ENCODE measurements around the gene FXYD5. TPM values are rescaled to one million over a fixed set of nuclear protein-coding genes. Genes with fewer than 3 reads are reported as not detected.
"Not testable (repeated sequence)": the region's sequence is repeated elsewhere in the genome, so short reads cannot be mapped to it uniquely, and the experiment has no call there.

The FXYD5 gene
- total and polyA plus RNA-seq, 12 donors: 13.9 to 67.4 (median 19.3) TPM

- Histone ChIP-seq H3K9me3 (no peaks in the 10 kb centered on the region), H3K36me3 (no peaks in the 10 kb centered on the region), H3K4me3 (no peak overlapping the region), H3K4me1 (peaks cover 0 to 29% (median 18%) of the 10 kb centered on the region in 9 donors), H3K27ac (no peak overlapping the region), H3K27me3 (peaks cover 0 to 33% (median 4%) of the 10 kb centered on the region in 7 donors)
- no peak for ATAC-seq
- intact Hi-C loops (cut with DNase I): no loop called here
- TF ChIP-seq, protein P1, sequence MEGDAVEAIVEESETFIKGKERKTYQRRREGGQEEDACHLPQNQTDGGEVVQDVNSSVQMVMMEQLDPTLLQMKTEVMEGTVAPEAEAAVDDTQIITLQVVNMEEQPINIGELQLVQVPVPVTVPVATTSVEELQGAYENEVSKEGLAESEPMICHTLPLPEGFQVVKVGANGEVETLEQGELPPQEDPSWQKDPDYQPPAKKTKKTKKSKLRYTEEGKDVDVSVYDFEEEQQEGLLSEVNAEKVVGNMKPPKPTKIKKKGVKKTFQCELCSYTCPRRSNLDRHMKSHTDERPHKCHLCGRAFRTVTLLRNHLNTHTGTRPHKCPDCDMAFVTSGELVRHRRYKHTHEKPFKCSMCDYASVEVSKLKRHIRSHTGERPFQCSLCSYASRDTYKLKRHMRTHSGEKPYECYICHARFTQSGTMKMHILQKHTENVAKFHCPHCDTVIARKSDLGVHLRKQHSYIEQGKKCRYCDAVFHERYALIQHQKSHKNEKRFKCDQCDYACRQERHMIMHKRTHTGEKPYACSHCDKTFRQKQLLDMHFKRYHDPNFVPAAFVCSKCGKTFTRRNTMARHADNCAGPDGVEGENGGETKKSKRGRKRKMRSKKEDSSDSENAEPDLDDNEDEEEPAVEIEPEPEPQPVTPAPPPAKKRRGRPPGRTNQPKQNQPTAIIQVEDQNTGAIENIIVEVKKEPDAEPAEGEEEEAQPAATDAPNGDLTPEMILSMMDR (IDR thresholded peaks at IDR 0.05): no peak
- DNase-seq: no peak
- 72 to 77% methylated on average over 7 of the region's 7 CpGs for WGBS, 2 donors
Observed at GRCh38 chr19:35146746-35147459, 7.6 kb upstream of the FXYD5 start.

DNA sequence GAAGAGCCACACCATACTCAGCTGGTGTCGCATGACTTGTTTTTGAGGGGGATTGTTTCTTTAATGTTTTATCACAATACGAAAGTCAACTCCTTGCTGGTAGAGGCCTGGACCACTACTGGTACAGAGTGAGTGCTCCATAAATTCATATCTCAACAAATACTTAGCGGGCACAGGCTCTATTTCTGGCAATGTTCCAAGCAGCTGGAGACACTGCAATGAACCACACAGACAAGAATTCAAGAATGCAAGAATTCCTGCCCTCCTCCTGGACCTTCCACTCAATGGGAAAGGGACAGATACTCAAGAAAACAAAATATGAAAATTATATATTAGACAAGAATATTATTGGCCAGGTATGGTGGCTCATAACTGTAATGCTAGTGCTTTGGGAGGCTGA is 5.1 kb upstream of the FXYD5 start:
- H3K4me3 ChIP-seq: no peak overlapping the region
- H3K36me3 ChIP-seq: no peaks in the 10 kb centered on the region
- TF ChIP-seq, protein P1 (IDR thresholded peaks at IDR 0.05): no peak
- peaks cover 0 to 25% (median 15%) of the 10 kb centered on the region in 9 donors for H3K4me1 ChIP-seq
- H3K27ac ChIP-seq: no peak overlapping the region
- intact Hi-C loops (cut with DNase I): no loop called here
- DNase-seq (no peak), ATAC-seq (no peak)
- WGBS, 2 donors: 86 to 87% methylated on average over 3 of the region's 3 CpGs
- peaks cover 0 to 18% (median 13%) of the 10 kb centered on the region in 7 donors for H3K27me3 ChIP-seq
- H3K9me3 ChIP-seq: no peaks in the 10 kb centered on the region

GRCh38 chr19:35150445-35150844 is 4.1 kb upstream of the FXYD5 start:
- Histone ChIP-seq H3K9me3 (no peaks in the 10 kb centered on the region), H3K27me3 (peaks cover 0 to 27% (median 11%) of the 10 kb centered on the region in 7 donors), H3K27ac (no peak overlapping the region), H3K4me1 (peaks cover 0 to 28% (median 18%) of the 10 kb centered on the region in 9 donors), H3K4me3 (no peak overlapping the region), H3K36me3 (no peaks in the 10 kb centered on the region)
- 76 to 79% methylated on average over 2 of the region's 2 CpGs for WGBS, 2 donors
- ATAC-seq (no peak), DNase-seq (no peak)
- TF ChIP-seq, protein P1 (IDR thresholded peaks at IDR 0.05): no peak
- intact Hi-C loops (cut with DNase I): loop anchor here in 2 of 10 donors (5.0 to 10.0 kb wide), 2 partner anchors 97 to 104 kb away; partner anchors contain the start of gene LSR (in 1 of the 2)

DNA sequence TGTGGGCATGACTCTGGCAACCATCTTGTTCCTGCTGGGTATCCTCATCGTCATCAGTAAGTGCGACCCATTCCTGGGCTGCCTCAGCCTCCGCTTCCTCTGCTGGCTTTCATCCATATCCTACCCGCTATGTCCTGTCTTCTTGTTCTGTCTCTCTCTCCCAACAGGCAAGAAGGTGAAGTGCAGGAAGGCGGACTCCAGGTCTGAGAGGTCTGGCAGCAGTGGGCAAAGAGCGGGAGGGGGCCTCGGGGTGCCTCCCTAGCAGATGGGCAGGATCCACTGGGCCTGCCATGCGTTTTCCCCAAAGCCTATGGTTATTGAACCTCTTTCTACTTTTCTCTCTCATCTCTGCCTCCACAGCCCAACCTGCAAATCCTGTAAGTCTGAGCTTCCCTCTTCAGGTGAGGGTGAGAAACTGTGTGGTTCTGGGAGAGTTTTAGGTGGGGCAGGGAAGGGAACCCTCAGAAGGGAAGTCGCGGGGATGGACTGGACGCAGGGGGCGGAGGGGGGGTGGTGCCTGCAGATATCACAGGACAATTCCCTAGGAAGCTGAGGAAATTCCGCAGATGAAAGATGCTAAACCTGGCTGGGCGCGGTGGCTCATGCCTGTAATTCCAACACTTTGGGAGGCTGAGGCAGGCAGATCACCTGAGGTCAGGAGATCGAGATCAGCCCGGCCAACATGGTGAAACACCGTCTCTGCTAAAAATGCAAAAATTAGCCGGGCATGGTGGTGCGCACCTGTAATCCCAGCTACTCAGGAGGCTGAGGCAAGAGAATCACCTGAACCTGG is 3.1 kb upstream of the FXYD5 start:
- Histone ChIP-seq H3K27me3 (peaks cover 0 to 31% (median 17%) of the 10 kb centered on the region in 7 donors), H3K27ac (no peak overlapping the region), H3K4me3 (no peak overlapping the region), H3K4me1 (peaks cover 0 to 38% (median 24%) of the 10 kb centered on the region in 9 donors), H3K9me3 (no peaks in the 10 kb centered on the region), H3K36me3 (no peaks in the 10 kb centered on the region)
- DNase-seq (no peak), ATAC-seq (no peak)
- intact Hi-C loops (cut with DNase I): loop anchor here in 2 of 10 donors (5.0 to 10.0 kb wide), 2 partner anchors 96 to 103 kb away; partner anchors contain the start of gene LSR (in 1 of the 2)
- TF ChIP-seq, protein P1 (IDR thresholded peaks at IDR 0.05): no peak
- 81% methylated on average over 20 of the region's 20 CpGs for WGBS, 2 donors

DNA sequence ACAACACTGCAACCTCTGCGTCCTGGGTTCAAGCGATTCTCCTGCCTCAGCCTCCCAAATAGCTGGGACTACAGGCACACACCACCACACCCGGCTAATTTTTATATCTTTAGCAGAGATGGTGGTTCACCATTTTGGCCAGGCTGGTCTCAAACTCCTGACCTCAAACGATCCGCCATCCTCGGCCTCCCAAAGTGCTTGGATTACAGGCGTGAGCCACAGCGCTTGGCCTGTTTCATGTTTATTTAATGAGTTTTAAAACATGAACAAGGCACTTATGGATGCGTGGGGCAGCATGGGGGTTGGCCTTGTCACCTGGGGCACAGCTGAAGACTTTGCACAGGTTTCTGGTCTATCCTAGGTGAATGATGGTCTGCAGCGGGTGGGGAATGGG is 1.4 kb upstream of the FXYD5 start:
- not testable (repeated sequence) for ATAC-seq, H3K4me3 ChIP-seq, DNase-seq, H3K9me3 ChIP-seq, H3K27ac ChIP-seq
- Histone ChIP-seq H3K27me3 (peaks cover 0 to 31% (median 17%) of the 10 kb centered on the region in 7 donors), H3K36me3 (peaks cover 0 to 15% (median 0%) of the 10 kb centered on the region in 9 donors), H3K4me1 (peaks cover 0 to 38% (median 24%) of the 10 kb centered on the region in 9 donors)
- intact Hi-C loops (cut with DNase I): loop anchor here in 2 of 10 donors (5.0 to 10.0 kb wide), 2 partner anchors 94 to 102 kb away; partner anchors contain the start of gene LSR (in 1 of the 2)
- 70 to 74% methylated on average over 10 of the region's 10 CpGs for WGBS, 2 donors
